HepG2 (cell line): ENCODE results near the gene STKLD1. TPM values are rescaled to one million over a fixed set of nuclear protein-coding genes. Genes with fewer than 3 reads are reported as not detected.

Experiments
- ATAC-seq: fragments of 200-7000 bp; cut with Tn5 transposase; 3 replicates; pipeline ENCODE4 v1.9.1; 2020; ENCODE audit warnings: mild to moderate bottlenecking, moderate library complexity
- BruUV-seq: library from RNA; stranded (reverse); fragments of 400-500 nt; replicated peaks from 2 replicates; lab custom pipeline; 2021; lab: Mats Ljungman, UMichigan
- CTCF ChIA-PET: fragments of 300-600 bp; formaldehyde crosslinking; extraction: SDS; loops from one replicate; lab custom pipeline; 2021; ENCODE audit warnings: low total read pairs, inconsistent platforms, low intra/inter-chr PET ratio; lab: Yijun Ruan, JAX
- POLR2A ChIA-PET: fragments of 350-600 bp; sonication (Branson Sonifier 250); formaldehyde crosslinking; loops from one replicate; lab custom pipeline; 2020; ENCODE audit warnings: antibody characterized with exemption, inconsistent platforms; lab: Yijun Ruan, JAX
- DNase-seq: peaks from one replicate; pipeline ENCODE4 v3.0.0-alpha.2; 2015; ENCODE audit warnings: low spot score
- FAIRE-seq: peaks from 3 replicates; lab custom pipeline; 2011; peaks lifted over from hg19 to GRCh38; lab: Jason Lieb, UNC
- H2AFZ ChIP-seq: one replicate; pipeline ENCODE4 v1.6.1; 2011; ENCODE audit warnings: low read length, inconsistent platforms
- H3K27ac ChIP-seq: fragments of 300-600 bp; 3 replicates; pipeline ENCODE4 v1.8.0; 2011; ENCODE audit warnings: mixed run types, mild to moderate bottlenecking, mixed read lengths, low read length, inconsistent platforms; ENCODE audit not compliant: insufficient read depth; ENCODE audit errors: extremely low read length
- H3K27me3 ChIP-seq, 2 experiments: fragments of 200-600 bp in 1 of 2; 2 replicates in 1 of 2; 3 replicates in 1 of 2; pipeline versions ENCODE4 v1.6.0 to v1.8.0; 2011; ENCODE audit warnings: low read length in 2 of 2, mild to moderate bottlenecking in 2 of 2, moderate library complexity in 2 of 2, inconsistent platforms in 1 of 2; ENCODE audit not compliant: insufficient read depth in 2 of 2, control insufficient read depth in 1 of 2
- H3K36me3 ChIP-seq, 2 experiments: fragments of 200-600 bp in 1 of 2; replicated peaks in 1 of 2; 2 replicates in 1 of 2; 3 replicates in 1 of 2; pipeline versions ENCODE4 v1.5.1 to v1.8.0; 2011; ENCODE audit warnings: low read length in 2 of 2, inconsistent platforms in 1 of 2; ENCODE audit not compliant: insufficient read depth in 2 of 2, control insufficient read depth in 1 of 2
- H3K4me1 ChIP-seq: 2 replicates; pipeline ENCODE4 v1.5.1; 2012; ENCODE audit warnings: low read length, inconsistent platforms; ENCODE audit not compliant: insufficient read depth
- H3K4me2 ChIP-seq: 2 replicates; pipeline ENCODE4 v1.6.0; 2011; ENCODE audit warnings: low read depth, low read length, inconsistent platforms
- H3K4me3 ChIP-seq, 3 experiments: fragments of 200-600 bp in 1 of 3; sonication (generic), shearing (Covaris generic) in 1 of 3; replicated peaks in 1 of 3; 2 replicates each; pipeline ENCODE4 v1.5.1; 2011 to 2016; ENCODE audit warnings: low read length in 3 of 3, inconsistent platforms in 2 of 3, low read depth in 2 of 3, mild to moderate bottlenecking in 2 of 3, control low read depth in 1 of 3, mixed read lengths in 1 of 3; ENCODE audit not compliant: insufficient read depth in 1 of 3
- H3K79me2 ChIP-seq: one replicate; pipeline ENCODE4 v1.6.1; 2011; ENCODE audit warnings: low read length, inconsistent platforms; ENCODE audit not compliant: insufficient read depth
- H3K9ac ChIP-seq: 2 replicates; pipeline ENCODE4 v1.6.0; 2011; ENCODE audit warnings: mild to moderate bottlenecking, low read depth, low read length, inconsistent platforms; ENCODE audit not compliant: insufficient read depth
- H3K9me3 ChIP-seq: 2 replicates; pipeline ENCODE4 v1.5.1; 2012; ENCODE audit warnings: mild to moderate bottlenecking, low read length
- H4K20me1 ChIP-seq: 2 replicates; pipeline ENCODE4 v1.6.0; 2011; ENCODE audit warnings: inconsistent platforms, mild to moderate bottlenecking, low read length, moderate library complexity; ENCODE audit not compliant: insufficient read depth
- ARNT2 ChIP-seq: sonication (generic); formaldehyde crosslinking; IDR thresholded peaks from 2 replicates; pipeline ENCODE4 v1.8.0; 2022; ENCODE audit warnings: mild to moderate bottlenecking, low read depth, missing genetic modification reagents, moderate library complexity
- ATF7 ChIP-seq, 2 experiments: fragments of 450-650 bp in 1 of 2; sonication (generic) in 1 of 2; formaldehyde crosslinking in 1 of 2; IDR thresholded peaks; 2 replicates each; pipeline versions ENCODE4 v1.4.0 to v1.6.1; 2016 to 2020; ENCODE audit warnings: antibody characterized with exemption in 1 of 2, mild to moderate bottlenecking in 1 of 2, missing genetic modification reagents in 1 of 2
- EP300 ChIP-seq, 3 experiments: sonication (generic) in 1 of 3; formaldehyde crosslinking in 1 of 3; IDR thresholded peaks; 2 replicates each; pipeline versions ENCODE4 v1.5.1 to v1.6.1; 2011 to 2020; ENCODE audit warnings: low read depth in 2 of 3, low read length in 2 of 3, borderline replicate concordance in 1 of 3, improper control_type of control experiment in 1 of 3, mild to moderate bottlenecking in 1 of 3, missing genetic modification reagents in 1 of 3, moderate library complexity in 1 of 3
- GABPB1 ChIP-seq: IDR thresholded peaks from 2 replicates; pipeline ENCODE4 v1.6.1; 2016; ENCODE audit warnings: mild to moderate bottlenecking, missing genetic modification reagents, moderate library complexity, missing compliant biosample characterization
- RCOR2 ChIP-seq: IDR thresholded peaks from 2 replicates; pipeline ENCODE4 v1.6.1; 2016; ENCODE audit warnings: missing biosample characterization, missing genetic modification reagents
- ZBTB42 ChIP-seq: sonication (generic); formaldehyde crosslinking; IDR thresholded peaks from 2 replicates; pipeline ENCODE4 v1.5.0; 2020; ENCODE audit warnings: mild to moderate bottlenecking, missing genetic modification reagents
- ZBTB7B ChIP-seq: sonication (generic); formaldehyde crosslinking; IDR thresholded peaks from 2 replicates; pipeline ENCODE4 v1.4.0; 2020; ENCODE audit warnings: missing genetic modification reagents
- ZNF83 ChIP-seq: sonication (generic); formaldehyde crosslinking; IDR thresholded peaks from 2 replicates; pipeline ENCODE4 v1.4.0; 2020; ENCODE audit warnings: missing genetic modification reagents, mild to moderate bottlenecking, borderline replicate concordance
- WGBS: methylation state at CpG from one replicate; pipeline ENCODE4 v1.1.6; 2017; ENCODE audit warnings: low lambda C conversion rate; 5-methylcytosine and 5-hydroxymethylcytosine counted together
- in situ Hi-C: cut with HindIII; loops from 2 replicates; pipeline ENCODE4 v1.10.0; 2017; ENCODE audit warnings: low pct_unique_long_range_greater_than_20kb; ENCODE audit not compliant: extremely low pct_ligation_motif_present
- intact Hi-C: fragments of 100-400 bp; cut with micrococcal nuclease; formaldehyde crosslinking; loops from one replicate; pipeline ENCODE4 v1.10.0; 2022; ENCODE audit not compliant: unreplicated experiment
- polyA plus RNA-seq, 8 experiments: library from polyadenylated mRNA; depleted of rRNA in 3 of 8; stranded (reverse) in 7 of 8; unstranded in 1 of 8; fragments of >200 nt; fragmentation: Illumina TruSeq in 4 of 8; extraction: Trizol in 4 of 8; gene quantifications; 2 replicates each; pipeline versions ENCODE4 v1.2.1 to v1.2.3, GENCODE V29; 2011 to 2016; ENCODE audit warnings: low read depth in 4 of 8, missing spikeins in 1 of 8, mixed read lengths in 1 of 8; ENCODE audit not compliant: insufficient read depth in 1 of 8
- total RNA-seq, 5 experiments: library from RNA; depleted of rRNA; stranded (reverse); fragments of >200 nt; fragmentation: Illumina TruSeq; extraction: Trizol; gene quantifications; 2 replicates each; pipeline ENCODE4 v1.2.3, GENCODE V29; 2016; ENCODE audit warnings: low read depth in 1 of 5
- TF ChIP-seq, protein P1 (sequence below): sonication (generic); formaldehyde crosslinking; conservative IDR thresholded peaks from 2 replicates; pipeline ENCODE4 v1.4.0; 2020; ENCODE audit warnings: missing genetic modification reagents
- TF ChIP-seq, protein P2 (sequence below): sonication (generic); formaldehyde crosslinking; IDR thresholded peaks from 2 replicates; pipeline ENCODE4 v1.5.0; 2020; ENCODE audit warnings: mild to moderate bottlenecking, missing genetic modification reagents
- TF ChIP-seq, protein P3 (sequence below): sonication (generic); formaldehyde crosslinking; IDR thresholded peaks from 2 replicates; pipeline ENCODE4 v1.4.0; 2020; ENCODE audit warnings: low read depth, mild to moderate bottlenecking, missing genetic modification reagents
- TF ChIP-seq, protein P4 (sequence below): sonication (generic); formaldehyde crosslinking; IDR thresholded peaks from 2 replicates; pipeline ENCODE4 v1.4.0; 2020; ENCODE audit warnings: missing genetic modification reagents
- TF ChIP-seq, protein P5 (sequence below): sonication (generic); formaldehyde crosslinking; IDR thresholded peaks from 2 replicates; pipeline ENCODE4 v1.9.0; 2022; ENCODE audit warnings: low read depth, missing genetic modification reagents

The STKLD1 gene
- total and polyA plus RNA-seq, 2 of the 13 experiments (the other 11 are each of a cell fraction or from before 2014, with no cell fraction given) = 1.5 to 2.2 TPM

DNA sequence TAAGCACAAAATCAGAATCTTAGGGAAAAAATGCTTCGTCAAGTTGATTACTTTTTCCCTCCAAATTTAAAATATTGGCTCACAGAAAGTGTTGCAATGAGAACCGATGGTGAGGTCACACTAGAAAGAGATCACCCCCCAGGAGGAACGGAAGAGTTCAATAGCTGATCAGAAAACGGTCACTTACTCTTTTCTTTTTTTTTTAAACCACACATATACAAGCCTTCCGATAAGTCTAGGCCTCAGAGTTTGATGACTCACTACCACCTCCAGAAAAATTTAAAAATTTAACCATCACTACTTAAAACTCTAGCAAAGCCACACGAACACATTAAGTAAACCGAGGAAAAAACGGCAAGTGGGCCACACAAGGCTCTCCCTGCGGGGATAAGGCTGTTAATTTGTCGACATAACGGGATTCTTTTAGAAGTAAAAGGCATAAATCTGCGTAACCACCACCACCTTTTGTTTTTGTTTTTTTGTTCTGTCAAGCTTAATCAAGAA, 1.5 kb upstream of the STKLD1 start (continued):
- no peak for TF ChIP-seq ARNT2

DNA sequence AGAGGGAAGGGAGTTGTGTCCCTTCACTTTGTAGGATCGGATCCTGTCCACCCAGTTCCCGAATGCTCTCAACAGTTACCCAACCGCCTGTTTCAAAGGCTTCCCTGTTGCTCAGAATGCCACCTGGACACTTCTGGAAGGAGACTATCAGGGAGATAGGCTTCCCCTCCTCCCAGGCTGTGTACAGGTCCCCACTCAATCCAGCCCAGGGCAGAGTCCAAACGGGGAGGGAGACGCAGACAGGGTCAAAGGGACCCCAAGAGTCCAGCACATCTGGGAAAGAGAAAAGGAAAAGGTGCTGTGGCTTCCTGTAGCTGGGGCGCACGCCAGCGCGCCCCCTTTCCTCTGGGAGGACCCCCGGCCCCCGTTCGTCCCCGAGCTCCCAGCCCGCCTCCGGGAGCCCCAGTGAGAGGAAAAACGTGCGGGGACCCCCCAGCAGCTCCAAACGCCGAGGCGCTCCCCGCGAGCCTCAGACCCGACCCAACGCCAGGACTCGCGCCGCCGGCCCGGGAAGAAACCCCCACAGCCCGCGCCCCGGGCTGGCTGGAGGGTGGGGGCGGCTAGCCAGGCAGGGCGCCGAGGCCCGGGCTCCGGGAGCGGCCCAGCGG, 946 bp upstream of the STKLD1 start:
- H3K4me3 ChIP-seq = peak overlapping the region; percentile 66 to 86 (median 76)
- ChIA-PET POLR2A (interaction anchor here (0.6 to 2.0 kb wide), 11 partner anchors 9 to 650 kb away, joined by 3 to 13 read pairs (median 4); partner anchors contain the start of genes BRD3OS, CACFD1, MED22 and RPL7A), CTCF (no interaction called here)
- H4K20me1 ChIP-seq = peaks cover 49% of the 10 kb centered on the region
- ATAC-seq = peak; percentile 46
- H2AFZ ChIP-seq = no peak overlapping the region
- peak; percentile 75 for FAIRE-seq
- in situ Hi-C loops = no loop called here
- peaks cover 8 to 32% of the 10 kb centered on the region in 2 experiments; a peak in 4 of 5 replicates for H3K36me3 ChIP-seq
- H3K27me3 ChIP-seq = no peaks in the 10 kb centered on the region
- under 1% methylated on average over 8 of the region's 39 CpGs for WGBS
- peak overlapping the region; percentile 97 for H3K27ac ChIP-seq
- H3K9me3 ChIP-seq = no peaks in the 10 kb centered on the region
- TSS peak; percentile 79 for BruUV-seq
- H3K4me1 ChIP-seq = peaks cover 78% of the 10 kb centered on the region
- DNase-seq = peak; percentile 67
- intact Hi-C loops = no loop called here
- peak overlapping the region; percentile 99 for H3K9ac ChIP-seq
- H3K4me2 ChIP-seq = peak overlapping the region; percentile 73
- H3K79me2 ChIP-seq = peaks cover 53% of the 10 kb centered on the region
- TF ChIP-seq, protein P1, sequence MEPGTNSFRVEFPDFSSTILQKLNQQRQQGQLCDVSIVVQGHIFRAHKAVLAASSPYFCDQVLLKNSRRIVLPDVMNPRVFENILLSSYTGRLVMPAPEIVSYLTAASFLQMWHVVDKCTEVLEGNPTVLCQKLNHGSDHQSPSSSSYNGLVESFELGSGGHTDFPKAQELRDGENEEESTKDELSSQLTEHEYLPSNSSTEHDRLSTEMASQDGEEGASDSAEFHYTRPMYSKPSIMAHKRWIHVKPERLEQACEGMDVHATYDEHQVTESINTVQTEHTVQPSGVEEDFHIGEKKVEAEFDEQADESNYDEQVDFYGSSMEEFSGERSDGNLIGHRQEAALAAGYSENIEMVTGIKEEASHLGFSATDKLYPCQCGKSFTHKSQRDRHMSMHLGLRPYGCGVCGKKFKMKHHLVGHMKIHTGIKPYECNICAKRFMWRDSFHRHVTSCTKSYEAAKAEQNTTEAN (CRISPR knock-in tag) = peak; percentile 49; the same call in 1 of the 2 replicates
- TF ChIP-seq RCOR2 (CRISPR knock-in tag) (no peak), ZBTB7B (peak; percentile 69; the same call in 1 of the 2 replicates), EP300 (IDR thresholded peaks at IDR 0.05; ENCODE audit: low read depth in 2 of 2, low read length in 2 of 2) (peak in 1 of 2 experiments; percentile 17; a peak in 1 of 4 replicates), EP300 (CRISPR knock-in tag; IDR thresholded peaks at IDR 0.05; ENCODE audit: borderline replicate concordance) (no peak), ATF7 (IDR thresholded peaks at IDR 0.05) (no peak), ATF7 (CRISPR knock-in tag; IDR thresholded peaks at IDR 0.05) (no peak), GABPB1 (CRISPR knock-in tag) (no peak), ZBTB42 (0 out of 2 replicates have a peak, but pooled peaks have one; percentile 44), ZNF83 (no peak)
- TF ChIP-seq, protein P2, sequence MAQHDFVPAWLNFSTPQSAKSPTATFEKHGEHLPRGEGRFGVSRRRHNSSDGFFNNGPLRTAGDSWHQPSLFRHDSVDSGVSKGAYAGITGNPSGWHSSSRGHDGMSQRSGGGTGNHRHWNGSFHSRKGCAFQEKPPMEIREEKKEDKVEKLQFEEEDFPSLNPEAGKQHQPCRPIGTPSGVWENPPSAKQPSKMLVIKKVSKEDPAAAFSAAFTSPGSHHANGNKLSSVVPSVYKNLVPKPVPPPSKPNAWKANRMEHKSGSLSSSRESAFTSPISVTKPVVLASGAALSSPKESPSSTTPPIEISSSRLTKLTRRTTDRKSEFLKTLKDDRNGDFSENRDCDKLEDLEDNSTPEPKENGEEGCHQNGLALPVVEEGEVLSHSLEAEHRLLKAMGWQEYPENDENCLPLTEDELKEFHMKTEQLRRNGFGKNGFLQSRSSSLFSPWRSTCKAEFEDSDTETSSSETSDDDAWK = no peak
- TF ChIP-seq, protein P3, sequence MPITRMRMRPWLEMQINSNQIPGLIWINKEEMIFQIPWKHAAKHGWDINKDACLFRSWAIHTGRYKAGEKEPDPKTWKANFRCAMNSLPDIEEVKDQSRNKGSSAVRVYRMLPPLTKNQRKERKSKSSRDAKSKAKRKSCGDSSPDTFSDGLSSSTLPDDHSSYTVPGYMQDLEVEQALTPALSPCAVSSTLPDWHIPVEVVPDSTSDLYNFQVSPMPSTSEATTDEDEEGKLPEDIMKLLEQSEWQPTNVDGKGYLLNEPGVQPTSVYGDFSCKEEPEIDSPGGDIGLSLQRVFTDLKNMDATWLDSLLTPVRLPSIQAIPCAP (CRISPR knock-in tag) = no peak
- TF ChIP-seq, protein P4, sequence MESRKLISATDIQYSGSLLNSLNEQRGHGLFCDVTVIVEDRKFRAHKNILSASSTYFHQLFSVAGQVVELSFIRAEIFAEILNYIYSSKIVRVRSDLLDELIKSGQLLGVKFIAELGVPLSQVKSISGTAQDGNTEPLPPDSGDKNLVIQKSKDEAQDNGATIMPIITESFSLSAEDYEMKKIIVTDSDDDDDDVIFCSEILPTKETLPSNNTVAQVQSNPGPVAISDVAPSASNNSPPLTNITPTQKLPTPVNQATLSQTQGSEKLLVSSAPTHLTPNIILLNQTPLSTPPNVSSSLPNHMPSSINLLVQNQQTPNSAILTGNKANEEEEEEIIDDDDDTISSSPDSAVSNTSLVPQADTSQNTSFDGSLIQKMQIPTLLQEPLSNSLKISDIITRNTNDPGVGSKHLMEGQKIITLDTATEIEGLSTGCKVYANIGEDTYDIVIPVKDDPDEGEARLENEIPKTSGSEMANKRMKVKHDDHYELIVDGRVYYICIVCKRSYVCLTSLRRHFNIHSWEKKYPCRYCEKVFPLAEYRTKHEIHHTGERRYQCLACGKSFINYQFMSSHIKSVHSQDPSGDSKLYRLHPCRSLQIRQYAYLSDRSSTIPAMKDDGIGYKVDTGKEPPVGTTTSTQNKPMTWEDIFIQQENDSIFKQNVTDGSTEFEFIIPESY (CRISPR knock-in tag) = no peak
- TF ChIP-seq, protein P5, sequence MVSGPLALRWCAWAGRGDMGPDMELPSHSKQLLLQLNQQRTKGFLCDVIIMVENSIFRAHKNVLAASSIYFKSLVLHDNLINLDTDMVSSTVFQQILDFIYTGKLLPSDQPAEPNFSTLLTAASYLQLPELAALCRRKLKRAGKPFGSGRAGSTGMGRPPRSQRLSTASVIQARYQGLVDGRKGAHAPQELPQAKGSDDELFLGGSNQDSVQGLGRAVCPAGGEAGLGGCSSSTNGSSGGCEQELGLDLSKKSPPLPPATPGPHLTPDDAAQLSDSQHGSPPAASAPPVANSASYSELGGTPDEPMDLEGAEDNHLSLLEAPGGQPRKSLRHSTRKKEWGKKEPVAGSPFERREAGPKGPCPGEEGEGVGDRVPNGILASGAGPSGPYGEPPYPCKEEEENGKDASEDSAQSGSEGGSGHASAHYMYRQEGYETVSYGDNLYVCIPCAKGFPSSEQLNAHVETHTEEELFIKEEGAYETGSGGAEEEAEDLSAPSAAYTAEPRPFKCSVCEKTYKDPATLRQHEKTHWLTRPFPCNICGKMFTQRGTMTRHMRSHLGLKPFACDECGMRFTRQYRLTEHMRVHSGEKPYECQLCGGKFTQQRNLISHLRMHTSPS (CRISPR knock-in tag) = no peak
